ENCODE results near the gene LIPI. TPM values are rescaled to one million over a fixed set of nuclear protein-coding genes. Genes with fewer than 3 reads are reported as not detected.
"Not testable (repeated sequence)": the region's sequence is repeated elsewhere in the genome, so short reads cannot be mapped to it uniquely, and the experiment has no call there.

LIPI gene
- total RNA-seq, 1 donor from 2014 or later, result not detected

GRCh38 chr21:14074177-14074576 is 136.6 kb downstream of the LIPI start:
- DNase-seq (ENCODE audit: low read depth in 2 of 2), result no peak

- DNase-seq (ENCODE audit: low read depth in 2 of 2), result no peak
These were observed 137.1 kb downstream of the LIPI start for GRCh38 chr21:14073615-14074014.

- DNase-seq (ENCODE audit: low read depth in 2 of 2), result no peak
These were observed 137.8 kb downstream of the LIPI start for GRCh38 chr21:14072761-14073535.

GRCh38 chr21:14071902-14072734 is 138.6 kb downstream of the LIPI start:
- DNase-seq (ENCODE audit: low read depth in 2 of 2), result no peak

- DNase-seq (ENCODE audit: low read depth in 2 of 2), result no peak
These were observed 139.8 kb downstream of the LIPI start for GRCh38 chr21:14070968-14071367.

- DNase-seq (ENCODE audit: low read depth in 2 of 2), result no peak
These were observed 140.5 kb downstream of the LIPI start for GRCh38 chr21:14070049-14070893.

GRCh38 chr21:14064296-14064645 is 146.5 kb downstream of the LIPI start:
- DNase-seq (ENCODE audit: low read depth in 2 of 2), result no peak

GRCh38 chr21:14063620-14064295 is 147.0 kb downstream of the LIPI start:
- not testable (repeated sequence) for DNase-seq (ENCODE audit: low read depth in 2 of 2)

GRCh38 chr21:14062684-14063083 is 148.1 kb downstream of the LIPI start:
- not testable (repeated sequence) for DNase-seq (ENCODE audit: low read depth in 2 of 2)

- DNase-seq (ENCODE audit: low read depth in 2 of 2), result not testable (repeated sequence)
These were observed 148.9 kb downstream of the LIPI start for GRCh38 chr21:14061820-14062219.

GRCh38 chr21:14058995-14059627 is 151.6 kb downstream of the LIPI start:
- not testable (repeated sequence) for DNase-seq (ENCODE audit: low read depth in 2 of 2)

Other genes with a start within 250 kb of the LIPI start
- under 0.01 TPM in 1 of 2 replicates, not detected in the other for gene RBM11, start 5.2 kb upstream of the LIPI start, total RNA-seq
- 29.6 and 38.3 TPM in 2 replicates for gene HSPA13, start 172.2 kb upstream of the LIPI start, total RNA-seq

All from lung microvascular endothelial cell (primary cell).